ENCODE measurements around the gene BPIFB2. TPM values are rescaled to one million over a fixed set of nuclear protein-coding genes. Genes with fewer than 3 reads are reported as not detected.

Gene BPIFB2
- total and polyA plus RNA-seq, 4 donors: 0.33 to 3.7 (median 1.5) TPM

DNA sequence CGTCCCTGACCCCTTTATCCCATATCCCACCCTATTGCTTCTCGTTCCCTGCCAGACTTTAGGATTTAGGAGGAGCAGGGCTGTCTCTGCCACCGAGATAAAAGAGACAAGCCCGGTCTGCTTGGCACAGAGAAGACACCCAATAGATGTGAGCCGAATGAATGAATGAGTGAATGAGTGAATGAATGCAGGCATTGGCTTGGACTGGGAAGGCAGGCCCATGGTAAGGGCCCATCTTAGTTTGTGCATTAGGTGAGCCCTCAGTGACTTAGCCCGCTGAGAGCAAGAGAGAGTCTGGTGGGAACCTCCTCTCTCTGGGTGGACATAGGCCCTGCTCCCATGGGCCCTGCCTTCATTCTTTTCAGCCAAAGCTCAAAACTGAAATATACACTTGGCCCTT is 23.1 kb downstream of the BPIFB2 start:
- DNase-seq (ENCODE audit: low spot score): no peak
- Histone ChIP-seq H3K27ac (ENCODE audit: low read depth in 1 of 2, low read length in 2 of 2) (no peak overlapping the region), H3K9me3 (ENCODE audit: control insufficient read depth in 4 of 4, low read length in 3 of 4) (no peaks in the 10 kb centered on the region), H3K9ac (ENCODE audit: low read depth in 1 of 2, low read length in 2 of 2) (no peak overlapping the region), H3K36me3 (ENCODE audit: control insufficient read depth in 4 of 4, insufficient read depth in 3 of 4, low read depth in 1 of 4, low read length in 3 of 4) (no peaks in the 10 kb centered on the region), H3K27me3 (ENCODE audit: control insufficient read depth in 4 of 4, insufficient read depth in 4 of 4, low read length in 3 of 4) (no peaks in the 10 kb centered on the region), H3K4me1 (ENCODE audit: control insufficient read depth in 4 of 4, insufficient read depth in 4 of 4, low read length in 3 of 4) (no peaks in the 10 kb centered on the region), H3K4me3 (ENCODE audit: low read depth in 1 of 3, low read length in 3 of 3) (no peak overlapping the region)
- TF ChIP-seq NR2F2 (IDR thresholded peaks at IDR 0.05) (no peak), GABPA (IDR thresholded peaks at IDR 0.05 in 1 of 2, conservative IDR thresholded peaks at IDR 0.05 in 1 of 2) (no peak), TAF1 (conservative IDR thresholded peaks at IDR 0.05) (no peak), SP1 (IDR thresholded peaks at IDR 0.05) (no peak), HNF4G (IDR thresholded peaks at IDR 0.05) (no peak), EGR1 (IDR thresholded peaks at IDR 0.05; ENCODE audit: low read depth in 2 of 2) (no peak)
- TF ChIP-seq, protein P1, sequence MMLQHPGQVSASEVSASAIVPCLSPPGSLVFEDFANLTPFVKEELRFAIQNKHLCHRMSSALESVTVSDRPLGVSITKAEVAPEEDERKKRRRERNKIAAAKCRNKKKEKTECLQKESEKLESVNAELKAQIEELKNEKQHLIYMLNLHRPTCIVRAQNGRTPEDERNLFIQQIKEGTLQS (IDR thresholded peaks at IDR 0.05): no peak
- TF ChIP-seq, protein P2, sequence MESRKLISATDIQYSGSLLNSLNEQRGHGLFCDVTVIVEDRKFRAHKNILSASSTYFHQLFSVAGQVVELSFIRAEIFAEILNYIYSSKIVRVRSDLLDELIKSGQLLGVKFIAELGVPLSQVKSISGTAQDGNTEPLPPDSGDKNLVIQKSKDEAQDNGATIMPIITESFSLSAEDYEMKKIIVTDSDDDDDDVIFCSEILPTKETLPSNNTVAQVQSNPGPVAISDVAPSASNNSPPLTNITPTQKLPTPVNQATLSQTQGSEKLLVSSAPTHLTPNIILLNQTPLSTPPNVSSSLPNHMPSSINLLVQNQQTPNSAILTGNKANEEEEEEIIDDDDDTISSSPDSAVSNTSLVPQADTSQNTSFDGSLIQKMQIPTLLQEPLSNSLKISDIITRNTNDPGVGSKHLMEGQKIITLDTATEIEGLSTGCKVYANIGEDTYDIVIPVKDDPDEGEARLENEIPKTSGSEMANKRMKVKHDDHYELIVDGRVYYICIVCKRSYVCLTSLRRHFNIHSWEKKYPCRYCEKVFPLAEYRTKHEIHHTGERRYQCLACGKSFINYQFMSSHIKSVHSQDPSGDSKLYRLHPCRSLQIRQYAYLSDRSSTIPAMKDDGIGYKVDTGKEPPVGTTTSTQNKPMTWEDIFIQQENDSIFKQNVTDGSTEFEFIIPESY (IDR thresholded peaks at IDR 0.05): no peak
- 83% methylated on average over 6 of the region's 6 CpGs for WGBS

DNA sequence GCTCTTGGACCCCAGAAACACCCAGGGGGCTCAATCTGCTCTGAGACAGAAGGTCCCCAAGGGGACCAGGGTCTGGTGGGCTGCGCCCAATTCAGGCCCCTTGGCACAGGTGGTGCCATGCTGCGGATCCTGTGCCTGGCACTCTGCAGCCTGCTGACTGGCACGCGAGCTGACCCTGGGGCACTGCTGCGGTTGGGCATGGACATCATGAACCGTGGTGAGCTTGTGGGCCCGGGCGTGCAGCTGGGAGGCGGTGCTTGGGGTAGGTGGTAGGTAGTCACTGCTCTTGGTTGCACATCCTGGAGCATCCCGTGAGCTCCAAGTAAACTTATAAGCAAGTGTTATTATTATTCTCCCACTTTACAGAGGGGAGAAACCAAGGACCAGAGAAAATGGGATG is 24.0 kb downstream of the BPIFB2 start, which contains the start of gene BPIFB6:
Gene BPIFB6, plus strand, starts transcription at position 118 of the 400 bp plus-strand sequence. Its CDS starts 0 bp downstream, at position 118.
- H3K27ac ChIP-seq (ENCODE audit: low read depth in 1 of 2, low read length in 2 of 2): no peak within 1 kb of the TSS
- H3K4me1 ChIP-seq (ENCODE audit: control insufficient read depth in 4 of 4, insufficient read depth in 4 of 4, low read length in 3 of 4): no peaks in the 10 kb centered on the region
- H3K36me3 ChIP-seq (ENCODE audit: control insufficient read depth in 4 of 4, insufficient read depth in 3 of 4, low read depth in 1 of 4, low read length in 3 of 4): no peaks in the 10 kb centered on the region
- no peaks in the 10 kb centered on the region for H3K27me3 ChIP-seq (ENCODE audit: control insufficient read depth in 4 of 4, insufficient read depth in 4 of 4, low read length in 3 of 4)
- H3K4me3 ChIP-seq (ENCODE audit: low read depth in 1 of 3, low read length in 3 of 3): no peak within 1 kb of the TSS
- no peak for DNase-seq (ENCODE audit: low spot score)
- no peaks in the 10 kb centered on the region for H3K9me3 ChIP-seq (ENCODE audit: control insufficient read depth in 4 of 4, low read length in 3 of 4)
- no peak within 1 kb of the TSS for H3K9ac ChIP-seq (ENCODE audit: low read depth in 1 of 2, low read length in 2 of 2)
- TF ChIP-seq GABPA (IDR thresholded peaks at IDR 0.05 in 1 of 2, conservative IDR thresholded peaks at IDR 0.05 in 1 of 2) (no peak), RAD21 (IDR thresholded peaks at IDR 0.05) (no peak), FOXA2 (IDR thresholded peaks at IDR 0.05) (no peak), EGR1 (IDR thresholded peaks at IDR 0.05; ENCODE audit: low read depth in 2 of 2) (no peak), RXRA (IDR thresholded peaks at IDR 0.05) (no peak), TAF1 (conservative IDR thresholded peaks at IDR 0.05) (no peak), NR2F2 (IDR thresholded peaks at IDR 0.05) (no peak), JUND (IDR thresholded peaks at IDR 0.05) (no peak), HNF4A (conservative IDR thresholded peaks at IDR 0.05) (no peak), HNF4G (IDR thresholded peaks at IDR 0.05) (no peak)
- TF ChIP-seq, protein P1 (IDR thresholded peaks at IDR 0.05): no peak
- TF ChIP-seq, protein P3, sequence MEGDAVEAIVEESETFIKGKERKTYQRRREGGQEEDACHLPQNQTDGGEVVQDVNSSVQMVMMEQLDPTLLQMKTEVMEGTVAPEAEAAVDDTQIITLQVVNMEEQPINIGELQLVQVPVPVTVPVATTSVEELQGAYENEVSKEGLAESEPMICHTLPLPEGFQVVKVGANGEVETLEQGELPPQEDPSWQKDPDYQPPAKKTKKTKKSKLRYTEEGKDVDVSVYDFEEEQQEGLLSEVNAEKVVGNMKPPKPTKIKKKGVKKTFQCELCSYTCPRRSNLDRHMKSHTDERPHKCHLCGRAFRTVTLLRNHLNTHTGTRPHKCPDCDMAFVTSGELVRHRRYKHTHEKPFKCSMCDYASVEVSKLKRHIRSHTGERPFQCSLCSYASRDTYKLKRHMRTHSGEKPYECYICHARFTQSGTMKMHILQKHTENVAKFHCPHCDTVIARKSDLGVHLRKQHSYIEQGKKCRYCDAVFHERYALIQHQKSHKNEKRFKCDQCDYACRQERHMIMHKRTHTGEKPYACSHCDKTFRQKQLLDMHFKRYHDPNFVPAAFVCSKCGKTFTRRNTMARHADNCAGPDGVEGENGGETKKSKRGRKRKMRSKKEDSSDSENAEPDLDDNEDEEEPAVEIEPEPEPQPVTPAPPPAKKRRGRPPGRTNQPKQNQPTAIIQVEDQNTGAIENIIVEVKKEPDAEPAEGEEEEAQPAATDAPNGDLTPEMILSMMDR (IDR thresholded peaks at IDR 0.05; ENCODE audit: low read depth, low read length, missing input control): no peak
- 90% methylated on average over 10 of the region's 10 CpGs for WGBS

DNA sequence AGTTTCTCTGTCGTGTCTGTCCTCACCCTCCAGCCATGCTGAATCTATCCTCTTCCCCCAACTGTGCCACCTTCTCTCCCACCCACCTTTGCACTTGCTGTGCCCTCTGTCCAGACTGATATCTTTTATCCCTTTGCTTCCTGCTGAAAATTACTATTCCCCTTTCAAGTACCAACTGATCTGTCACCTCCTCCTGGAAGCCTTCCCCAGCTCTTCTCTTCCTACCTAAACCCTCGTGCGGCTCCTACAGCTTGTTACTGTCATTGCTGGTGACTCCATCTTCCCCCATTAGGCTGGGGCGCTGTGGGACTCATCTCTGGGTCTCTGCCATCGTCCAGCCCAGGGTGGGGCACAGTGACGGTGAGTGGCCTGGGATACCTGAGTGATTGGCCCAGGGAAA is 25.1 kb downstream of the BPIFB2 start:
- no peaks in the 10 kb centered on the region for H3K9me3 ChIP-seq (ENCODE audit: control insufficient read depth in 4 of 4, low read length in 3 of 4)
- no peak overlapping the region for H3K27ac ChIP-seq (ENCODE audit: low read depth in 1 of 2, low read length in 2 of 2)
- H3K4me1 ChIP-seq (ENCODE audit: control insufficient read depth in 4 of 4, insufficient read depth in 4 of 4, low read length in 3 of 4): no peaks in the 10 kb centered on the region
- no peak overlapping the region for H3K9ac ChIP-seq (ENCODE audit: low read depth in 1 of 2, low read length in 2 of 2)
- H3K36me3 ChIP-seq (ENCODE audit: control insufficient read depth in 4 of 4, insufficient read depth in 3 of 4, low read depth in 1 of 4, low read length in 3 of 4): no peaks in the 10 kb centered on the region
- no peaks in the 10 kb centered on the region for H3K27me3 ChIP-seq (ENCODE audit: control insufficient read depth in 4 of 4, insufficient read depth in 4 of 4, low read length in 3 of 4)
- 83% methylated on average over 6 of the region's 6 CpGs for WGBS
- no peak overlapping the region for H3K4me3 ChIP-seq (ENCODE audit: low read depth in 1 of 3, low read length in 3 of 3)
- DNase-seq (ENCODE audit: low spot score): no peak
- TF ChIP-seq RAD21 (IDR thresholded peaks at IDR 0.05) (no peak), HNF4A (conservative IDR thresholded peaks at IDR 0.05) (no peak), HNF4G (IDR thresholded peaks at IDR 0.05) (no peak)
- TF ChIP-seq, protein P4, sequence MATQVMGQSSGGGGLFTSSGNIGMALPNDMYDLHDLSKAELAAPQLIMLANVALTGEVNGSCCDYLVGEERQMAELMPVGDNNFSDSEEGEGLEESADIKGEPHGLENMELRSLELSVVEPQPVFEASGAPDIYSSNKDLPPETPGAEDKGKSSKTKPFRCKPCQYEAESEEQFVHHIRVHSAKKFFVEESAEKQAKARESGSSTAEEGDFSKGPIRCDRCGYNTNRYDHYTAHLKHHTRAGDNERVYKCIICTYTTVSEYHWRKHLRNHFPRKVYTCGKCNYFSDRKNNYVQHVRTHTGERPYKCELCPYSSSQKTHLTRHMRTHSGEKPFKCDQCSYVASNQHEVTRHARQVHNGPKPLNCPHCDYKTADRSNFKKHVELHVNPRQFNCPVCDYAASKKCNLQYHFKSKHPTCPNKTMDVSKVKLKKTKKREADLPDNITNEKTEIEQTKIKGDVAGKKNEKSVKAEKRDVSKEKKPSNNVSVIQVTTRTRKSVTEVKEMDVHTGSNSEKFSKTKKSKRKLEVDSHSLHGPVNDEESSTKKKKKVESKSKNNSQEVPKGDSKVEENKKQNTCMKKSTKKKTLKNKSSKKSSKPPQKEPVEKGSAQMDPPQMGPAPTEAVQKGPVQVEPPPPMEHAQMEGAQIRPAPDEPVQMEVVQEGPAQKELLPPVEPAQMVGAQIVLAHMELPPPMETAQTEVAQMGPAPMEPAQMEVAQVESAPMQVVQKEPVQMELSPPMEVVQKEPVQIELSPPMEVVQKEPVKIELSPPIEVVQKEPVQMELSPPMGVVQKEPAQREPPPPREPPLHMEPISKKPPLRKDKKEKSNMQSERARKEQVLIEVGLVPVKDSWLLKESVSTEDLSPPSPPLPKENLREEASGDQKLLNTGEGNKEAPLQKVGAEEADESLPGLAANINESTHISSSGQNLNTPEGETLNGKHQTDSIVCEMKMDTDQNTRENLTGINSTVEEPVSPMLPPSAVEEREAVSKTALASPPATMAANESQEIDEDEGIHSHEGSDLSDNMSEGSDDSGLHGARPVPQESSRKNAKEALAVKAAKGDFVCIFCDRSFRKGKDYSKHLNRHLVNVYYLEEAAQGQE (IDR thresholded peaks at IDR 0.05): no peak
- TF ChIP-seq, protein P3 (IDR thresholded peaks at IDR 0.05; ENCODE audit: low read depth, low read length, missing input control): no peak
- TF ChIP-seq, protein P1 (IDR thresholded peaks at IDR 0.05): no peak
- TF ChIP-seq, protein P5, sequence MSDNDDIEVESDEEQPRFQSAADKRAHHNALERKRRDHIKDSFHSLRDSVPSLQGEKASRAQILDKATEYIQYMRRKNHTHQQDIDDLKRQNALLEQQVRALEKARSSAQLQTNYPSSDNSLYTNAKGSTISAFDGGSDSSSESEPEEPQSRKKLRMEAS (IDR thresholded peaks at IDR 0.05): no peak

All from liver (tissue), 9 donors.